Endothelial cell of umbilical vein (primary cell): Measurements from ENCODE around the gene TAS2R1. TPM values are rescaled to one million over a fixed set of nuclear protein-coding genes. Genes with fewer than 3 reads are reported as not detected.

ENCODE experiments used
- BruUV-seq: library from RNA; stranded (reverse); fragments of 400-500 nt; replicated peaks from 2 replicates; lab custom pipeline; 2021; lab: Mats Ljungman, UMichigan
- CTCF ChIA-PET: fragments of 300-600, 350-600 bp; sonication (Branson Sonifier 250); formaldehyde crosslinking; loops from one replicate; lab custom pipeline; 2021; ENCODE audit warnings: antibody characterized with exemption, inconsistent platforms; lab: Charles Lee
- POLR2A ChIA-PET: fragments of 300-600, 350-600 bp; sonication (Branson Sonifier 250); formaldehyde crosslinking; loops from one replicate; lab custom pipeline; 2021; ENCODE audit warnings: antibody characterized with exemption, inconsistent platforms; lab: Charles Lee
- DNase-seq: peaks from one replicate; pipeline ENCODE4 v3.0.0-alpha.2; 2011; ENCODE audit warnings: low read depth, low spot score
- FAIRE-seq: peaks from 2 replicates; lab custom pipeline; 2011; peaks lifted over from hg19 to GRCh38; lab: Jason Lieb, UNC
- H2AFZ ChIP-seq: 2 replicates; pipeline ENCODE4 v1.6.0; 2012; ENCODE audit warnings: low read depth, low read length, control low read depth, inconsistent platforms
- H3K27ac ChIP-seq: 2 replicates; pipeline ENCODE4 v1.5.1; 2011; ENCODE audit warnings: low read depth, mild to moderate bottlenecking, control low read depth, low read length, moderate library complexity; ENCODE audit not compliant: insufficient read depth
- H3K27me3 ChIP-seq, 2 experiments: 2 replicates each; pipeline versions ENCODE4 v1.6.0 to v1.6.1; 2011; ENCODE audit warnings: low read length in 2 of 2, mixed read lengths in 1 of 2; ENCODE audit not compliant: control insufficient read depth in 2 of 2, insufficient read depth in 2 of 2
- H3K36me3 ChIP-seq, 2 experiments: 2 replicates in 1 of 2; 3 replicates in 1 of 2; pipeline ENCODE4 v1.5.1; 2011; ENCODE audit warnings: low read length in 2 of 2, mild to moderate bottlenecking in 1 of 2, moderate library complexity in 1 of 2; ENCODE audit not compliant: control insufficient read depth in 2 of 2, insufficient read depth in 2 of 2; ENCODE audit errors: extremely low read depth in 1 of 2
- H3K4me1 ChIP-seq: 3 replicates; pipeline ENCODE4 v1.5.1; 2011; ENCODE audit warnings: mild to moderate bottlenecking, low read length; ENCODE audit not compliant: control insufficient read depth, insufficient read depth; ENCODE audit errors: extremely low read depth
- H3K4me2 ChIP-seq: 2 replicates; pipeline ENCODE4 v1.6.1; 2011; ENCODE audit warnings: low read length, control low read depth, mixed read lengths; ENCODE audit not compliant: insufficient read depth
- H3K4me3 ChIP-seq, 3 experiments: fragments of 200-600 bp in 1 of 3; sonication (generic), shearing (Covaris generic) in 1 of 3; replicated peaks in 1 of 3; 2 replicates each; pipeline ENCODE4 v1.5.1; 2011 to 2016; ENCODE audit warnings: control low read depth in 3 of 3, low read length in 3 of 3, mild to moderate bottlenecking in 2 of 3, inconsistent platforms in 1 of 3, low read depth in 1 of 3, moderate library complexity in 1 of 3; ENCODE audit not compliant: insufficient read depth in 1 of 3
- H3K79me2 ChIP-seq: 2 replicates; pipeline ENCODE4 v1.6.0; 2012; ENCODE audit warnings: low read length, inconsistent platforms; ENCODE audit not compliant: control insufficient read depth, insufficient read depth
- H3K9ac ChIP-seq: replicated peaks from 2 replicates; pipeline ENCODE3; 2011; ENCODE audit warnings: low read length, control low read depth; ENCODE audit not compliant: insufficient read depth; ENCODE audit errors: extremely low read depth
- H3K9me1 ChIP-seq: replicated peaks from 3 replicates; pipeline ENCODE4 v1.6.0; 2011; ENCODE audit warnings: mild to moderate bottlenecking, low read length; ENCODE audit not compliant: control insufficient read depth, insufficient read depth; ENCODE audit errors: extremely low read depth
- H3K9me3 ChIP-seq: replicated peaks from 2 replicates; pipeline ENCODE4 v1.5.1; 2012; ENCODE audit warnings: low read length, inconsistent platforms; ENCODE audit not compliant: control insufficient read depth, insufficient read depth
- H4K20me1 ChIP-seq: replicated peaks from 2 replicates; pipeline ENCODE3; 2011; ENCODE audit warnings: mild to moderate bottlenecking, low read length; ENCODE audit not compliant: control insufficient read depth, insufficient read depth; ENCODE audit errors: extremely low read depth
- EZH2 ChIP-seq: IDR thresholded peaks from 2 replicates; pipeline ENCODE4 v1.6.1; 2012; ENCODE audit warnings: borderline replicate concordance, low read depth, mild to moderate bottlenecking, moderate library complexity, low read length, inconsistent platforms; ENCODE audit not compliant: severe bottlenecking
- FOS ChIP-seq: IDR thresholded peaks from 2 replicates; pipeline ENCODE4 v1.6.1; 2011; ENCODE audit warnings: mild to moderate bottlenecking, low read length, moderate library complexity, borderline replicate concordance; ENCODE audit not compliant: insufficient read depth
- GATA2 ChIP-seq: IDR thresholded peaks from 2 replicates; pipeline ENCODE4 v1.7.0; 2011; ENCODE audit warnings: low read depth, mild to moderate bottlenecking, moderate library complexity, mixed read lengths, low read length; ENCODE audit not compliant: insufficient read length, insufficient read depth
- JUN ChIP-seq: IDR thresholded peaks from 2 replicates; pipeline ENCODE4 v1.6.1; 2011; ENCODE audit warnings: borderline replicate concordance, low read depth; ENCODE audit not compliant: insufficient read length, insufficient read depth
- MYC ChIP-seq: IDR thresholded peaks from one replicate; pipeline ENCODE4 v1.6.1; 2011; ENCODE audit warnings: mild to moderate bottlenecking, low read depth, low read length
- POLR2A ChIP-seq: IDR thresholded peaks from 2 replicates; pipeline ENCODE4 v1.6.1; 2012; ENCODE audit warnings: low read depth, mild to moderate bottlenecking, control low read depth, low read length
- POLR2AphosphoS5 ChIP-seq: IDR thresholded peaks from 2 replicates; pipeline ENCODE4 v1.6.1; 2012; ENCODE audit warnings: low read depth, mild to moderate bottlenecking, control low read depth, low read length, moderate library complexity; ENCODE audit not compliant: insufficient read depth
- dilution Hi-C: fragments of 300-500 bp; cut with MboI; formaldehyde crosslinking; loops from one replicate; pipeline ENCODE4 v1.15.0; 2019; ENCODE audit warnings: low sequenced_read_pairs; ENCODE audit not compliant: extremely low pct_ligation_motif_present
- intact Hi-C: fragments of 100-400 bp; cut with micrococcal nuclease; formaldehyde crosslinking; loops from one replicate; pipeline ENCODE4 v1.10.0; 2022
- polyA plus RNA-seq, 4 experiments: library from polyadenylated mRNA; depleted of rRNA in 3 of 4; stranded (reverse) in 3 of 4; unstranded in 1 of 4; fragments of >200 nt; gene quantifications; 2 replicates each; pipeline versions ENCODE4 v1.2.1 to v1.2.3, GENCODE V29; 2011 to 2012; ENCODE audit warnings: missing spikeins in 1 of 4
- total RNA-seq: library from RNA; stranded (reverse); gene quantifications from 2 replicates; pipeline ENCODE4 v1.2.3, GENCODE V29; 2021
- TF ChIP-seq, protein P1 (sequence below): IDR thresholded peaks from 2 replicates; pipeline ENCODE4 v1.6.1; 2011; ENCODE audit not compliant: insufficient read depth, insufficient read length
- TF ChIP-seq, protein P2 (sequence below), 2 donors: IDR thresholded peaks; 1 replicate in 1 of 2; 2 replicates in 1 of 2; pipeline ENCODE4 v1.5.1; 2011; ENCODE audit warnings: low read length in 2 of 2, mild to moderate bottlenecking in 2 of 2, moderate library complexity in 2 of 2, control low read depth in 1 of 2, inconsistent platforms in 1 of 2, low read depth in 1 of 2; ENCODE audit not compliant: insufficient read depth in 1 of 2; ENCODE audit errors: extremely low read depth in 1 of 2

The TAS2R1 gene
- total and polyA plus RNA-seq, 2 donors (not counting 3 experiments of a cell fraction or from before 2014, with no cell fraction given): not detected

DNA sequence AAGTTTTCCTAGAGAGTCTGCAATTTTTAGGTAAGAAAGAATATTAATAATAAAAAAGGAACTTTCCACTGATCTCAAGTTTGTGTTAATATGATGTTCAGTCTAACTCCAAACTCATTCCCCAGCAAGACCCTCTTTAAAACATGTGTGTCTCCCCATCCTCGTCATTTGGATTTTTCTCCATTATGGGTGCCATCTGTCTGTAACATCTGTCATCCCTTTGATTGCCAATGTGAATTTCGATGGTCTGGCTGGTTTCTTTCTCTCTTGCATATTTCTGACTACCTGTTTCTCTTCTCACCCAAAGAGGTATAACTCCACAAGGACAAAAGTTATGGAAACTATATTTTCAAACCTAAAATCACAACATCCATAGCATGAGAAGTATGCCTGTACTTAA lies 4.4 kb downstream of the TAS2R1 start:
- no TSS peak for BruUV-seq
- Histone ChIP-seq H3K9me3 (peaks cover 2% of the 10 kb centered on the region), H3K9ac (no peak overlapping the region), H3K79me2 (no peaks in the 10 kb centered on the region), H3K27me3 (no peaks in the 10 kb centered on the region), H3K4me3 (no peak overlapping the region), H3K27ac (no peak overlapping the region), H2AFZ (no peak overlapping the region), H3K36me3 (no peaks in the 10 kb centered on the region), H3K4me2 (no peak overlapping the region), H3K9me1 (no peaks in the 10 kb centered on the region), H3K4me1 (no peaks in the 10 kb centered on the region), H4K20me1 (no peaks in the 10 kb centered on the region)
- no peak for FAIRE-seq
- TF ChIP-seq, protein P1, sequence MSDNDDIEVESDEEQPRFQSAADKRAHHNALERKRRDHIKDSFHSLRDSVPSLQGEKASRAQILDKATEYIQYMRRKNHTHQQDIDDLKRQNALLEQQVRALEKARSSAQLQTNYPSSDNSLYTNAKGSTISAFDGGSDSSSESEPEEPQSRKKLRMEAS: no peak
- TF ChIP-seq POLR2A: no peak
- TF ChIP-seq MYC: no peak
- TF ChIP-seq, protein P2, sequence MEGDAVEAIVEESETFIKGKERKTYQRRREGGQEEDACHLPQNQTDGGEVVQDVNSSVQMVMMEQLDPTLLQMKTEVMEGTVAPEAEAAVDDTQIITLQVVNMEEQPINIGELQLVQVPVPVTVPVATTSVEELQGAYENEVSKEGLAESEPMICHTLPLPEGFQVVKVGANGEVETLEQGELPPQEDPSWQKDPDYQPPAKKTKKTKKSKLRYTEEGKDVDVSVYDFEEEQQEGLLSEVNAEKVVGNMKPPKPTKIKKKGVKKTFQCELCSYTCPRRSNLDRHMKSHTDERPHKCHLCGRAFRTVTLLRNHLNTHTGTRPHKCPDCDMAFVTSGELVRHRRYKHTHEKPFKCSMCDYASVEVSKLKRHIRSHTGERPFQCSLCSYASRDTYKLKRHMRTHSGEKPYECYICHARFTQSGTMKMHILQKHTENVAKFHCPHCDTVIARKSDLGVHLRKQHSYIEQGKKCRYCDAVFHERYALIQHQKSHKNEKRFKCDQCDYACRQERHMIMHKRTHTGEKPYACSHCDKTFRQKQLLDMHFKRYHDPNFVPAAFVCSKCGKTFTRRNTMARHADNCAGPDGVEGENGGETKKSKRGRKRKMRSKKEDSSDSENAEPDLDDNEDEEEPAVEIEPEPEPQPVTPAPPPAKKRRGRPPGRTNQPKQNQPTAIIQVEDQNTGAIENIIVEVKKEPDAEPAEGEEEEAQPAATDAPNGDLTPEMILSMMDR (IDR thresholded peaks at IDR 0.05; ENCODE audit: extremely low read depth in 1 of 2, insufficient read depth in 1 of 2, low read depth in 1 of 2, low read length in 2 of 2): no peak
- TF ChIP-seq GATA2: no peak
- TF ChIP-seq JUN: no peak
- TF ChIP-seq POLR2AphosphoS5: no peak
- no peak for TF ChIP-seq EZH2
- no peak for TF ChIP-seq FOS
- intact Hi-C loops: no loop called here
- DNase-seq: no peak
- ChIA-PET POLR2A (no interaction called here), CTCF (no interaction called here)
- dilution Hi-C loops: no loop called here
